Measurements from ENCODE around the gene CFAP57.
"Not testable (repeated sequence)": the region's sequence is repeated elsewhere in the genome, so short reads cannot be mapped to it uniquely, and the experiment has no call there.

Gene CFAP57

GRCh38 chr1:43171876-43172526 lies at the start of gene CFAP57, which contains the start of gene EBNA1BP2:
CFAP57 (plus strand) TSS chr1:43172330; CDS start chr1:43172754, 424 bp downstream.
EBNA1BP2 (minus strand) TSS chr1:43172290; CDS start chr1:43172118, 172 bp downstream.
- peak; percentile 81 to 88 for DNase-seq (ENCODE audit: low read depth in 2 of 2)

- no peak for DNase-seq (ENCODE audit: low read depth in 2 of 2)
These were observed 49.1 kb upstream of the CFAP57 start for GRCh38 chr1:43123031-43123430.

GRCh38 chr1:43128816-43129215 lies 43.3 kb upstream of the CFAP57 start:
- no peak for DNase-seq (ENCODE audit: low read depth in 2 of 2)

- no peak for DNase-seq (ENCODE audit: low read depth in 2 of 2)
These were observed 42.7 kb upstream of the CFAP57 start for GRCh38 chr1:43129426-43129825.

GRCh38 chr1:43134068-43134467 lies 38.1 kb upstream of the CFAP57 start:
- DNase-seq (ENCODE audit: low read depth in 2 of 2): no peak

- no peak for DNase-seq (ENCODE audit: low read depth in 2 of 2)
These were observed 37.5 kb upstream of the CFAP57 start for GRCh38 chr1:43134640-43135039.

- DNase-seq (ENCODE audit: low read depth in 2 of 2): no peak
These were observed 36.0 kb upstream of the CFAP57 start for GRCh38 chr1:43135857-43136781.

- no peak for DNase-seq (ENCODE audit: low read depth in 2 of 2)
These were observed 34.6 kb upstream of the CFAP57 start for GRCh38 chr1:43137445-43138052.

- DNase-seq (ENCODE audit: low read depth in 2 of 2): not testable (repeated sequence)
These were observed 32.8 kb upstream of the CFAP57 start for GRCh38 chr1:43139295-43139694.

- no peak for DNase-seq (ENCODE audit: low read depth in 2 of 2)
These were observed 32.1 kb upstream of the CFAP57 start for GRCh38 chr1:43140010-43140409.

GRCh38 chr1:43140583-43140982 lies 31.5 kb upstream of the CFAP57 start:
- DNase-seq (ENCODE audit: low read depth in 2 of 2): no peak

- no peak for DNase-seq (ENCODE audit: low read depth in 2 of 2)
These were observed 28.7 kb upstream of the CFAP57 start for GRCh38 chr1:43143441-43143888.

GRCh38 chr1:43144237-43144636 lies 27.9 kb upstream of the CFAP57 start:
- DNase-seq (ENCODE audit: low read depth in 2 of 2): no peak

GRCh38 chr1:43147625-43148327 lies 24.4 kb upstream of the CFAP57 start:
- peak; percentile 12 to 24 for DNase-seq (ENCODE audit: low read depth in 2 of 2)

- no peak for DNase-seq (ENCODE audit: low read depth in 2 of 2)
These were observed 22.2 kb upstream of the CFAP57 start for GRCh38 chr1:43149889-43150288.

- no peak for DNase-seq (ENCODE audit: low read depth in 2 of 2)
These were observed 19.3 kb upstream of the CFAP57 start for GRCh38 chr1:43152866-43153265.

- no peak for DNase-seq (ENCODE audit: low read depth in 2 of 2)
These were observed 18.7 kb upstream of the CFAP57 start for GRCh38 chr1:43153443-43153842.

GRCh38 chr1:43156026-43156425 lies 16.1 kb upstream of the CFAP57 start:
- no peak for DNase-seq (ENCODE audit: low read depth in 2 of 2)

GRCh38 chr1:43165162-43165561 lies 7.0 kb upstream of the CFAP57 start:
- no peak for DNase-seq (ENCODE audit: low read depth in 2 of 2)

GRCh38 chr1:43165765-43166164 lies 6.4 kb upstream of the CFAP57 start:
- no peak for DNase-seq (ENCODE audit: low read depth in 2 of 2)

GRCh38 chr1:43171312-43171875 lies 736 bp upstream of the CFAP57 start:
- DNase-seq (ENCODE audit: low read depth in 2 of 2): no peak
